SK-N-SH (cell line): Measurements from ENCODE around the gene C4BPB.

Experiments
- EP300 ChIP-seq, 2 experiments: IDR thresholded peaks; 2 replicates each; pipeline versions ENCODE4 v1.4.0 to v1.6.1; 2012; ENCODE audit warnings: borderline replicate concordance in 1 of 2, low read depth in 1 of 2, low read length in 1 of 2
- TAF1 ChIP-seq: IDR thresholded peaks from 2 replicates; pipeline ENCODE4 v1.6.1; 2012; ENCODE audit warnings: low read depth, mild to moderate bottlenecking, low read length, moderate library complexity, borderline replicate concordance
- TF ChIP-seq, protein P1 (sequence below): IDR thresholded peaks from 2 replicates; pipeline ENCODE4 v1.4.0; 2012; ENCODE audit warnings: low read depth

DNA sequence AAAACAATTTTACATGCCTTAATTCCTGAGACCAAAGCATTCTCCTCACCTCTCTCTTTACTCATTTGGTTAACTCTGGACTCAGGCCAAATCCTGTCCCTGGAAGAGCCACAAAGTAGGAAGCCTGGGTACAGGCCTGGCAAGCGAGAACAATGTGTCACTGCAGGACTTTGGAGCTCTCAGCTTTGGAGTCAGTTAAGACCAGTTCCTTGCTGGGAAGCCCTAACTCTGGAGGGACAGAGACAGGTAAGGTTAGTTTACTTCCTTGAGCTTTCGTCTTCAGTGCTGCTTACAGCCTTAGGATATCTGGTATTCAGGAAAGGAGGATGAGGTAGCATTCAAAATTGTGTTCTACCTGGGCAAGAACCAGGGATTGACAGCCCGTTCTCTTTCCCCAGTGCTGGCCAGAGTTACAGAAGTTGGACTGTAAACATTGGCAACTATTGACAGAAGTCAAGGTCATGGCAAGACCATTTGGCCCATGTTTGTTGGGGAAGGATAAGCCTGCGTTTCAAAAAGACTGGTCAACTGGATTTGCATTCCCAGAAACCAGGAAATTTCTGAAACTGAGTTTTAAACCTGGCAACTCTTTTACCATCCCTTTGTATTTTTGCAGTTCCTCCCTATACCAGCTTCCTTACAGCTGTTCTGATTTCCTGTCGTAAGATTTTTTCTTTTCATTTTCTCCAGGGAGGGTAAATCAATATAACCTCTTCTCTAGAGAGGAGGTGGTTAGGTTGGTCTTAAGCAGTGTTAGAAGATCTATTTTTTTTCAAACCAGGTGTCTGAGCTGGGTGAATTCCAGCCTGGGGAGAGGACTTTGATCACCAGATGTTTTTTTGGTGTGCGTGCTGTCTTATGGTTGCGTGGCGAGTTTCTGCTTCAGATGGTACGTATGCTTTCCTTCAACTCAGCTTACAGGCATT is at the start of gene C4BPB:
- TF ChIP-seq, protein P1, sequence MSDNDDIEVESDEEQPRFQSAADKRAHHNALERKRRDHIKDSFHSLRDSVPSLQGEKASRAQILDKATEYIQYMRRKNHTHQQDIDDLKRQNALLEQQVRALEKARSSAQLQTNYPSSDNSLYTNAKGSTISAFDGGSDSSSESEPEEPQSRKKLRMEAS = no peak
- TF ChIP-seq TAF1 (no peak), EP300 (IDR thresholded peaks at IDR 0.05; ENCODE audit: borderline replicate concordance in 1 of 2, low read depth in 1 of 2, low read length in 1 of 2) (no peak)
